Brain microvascular endothelial cell (primary cell): ENCODE data around the gene ACTG2.

ENCODE experiments used
- DNase-seq: peaks from one replicate; pipeline ENCODE4 v3.0.0-alpha.2; 2020
- H3K27ac ChIP-seq: fragments of 250-450 bp; sonication (Bioruptor Pico); 2 replicates; pipeline ENCODE4 v1.5.1; 2020; ENCODE audit warnings: mild to moderate bottlenecking, moderate library complexity
- H3K27me3 ChIP-seq: fragments of 250-450 bp; sonication (Bioruptor Pico); replicated peaks from 2 replicates; pipeline ENCODE4 v1.5.1; 2020; ENCODE audit warnings: mild to moderate bottlenecking
- H3K36me3 ChIP-seq: fragments of 250-450 bp; sonication (Bioruptor Pico); replicated peaks from 2 replicates; pipeline ENCODE4 v1.5.1; 2020; ENCODE audit warnings: mild to moderate bottlenecking
- H3K4me3 ChIP-seq: 2 replicates; pipeline ENCODE4 v1.5.1; 2011; ENCODE audit warnings: low read depth, mild to moderate bottlenecking, control low read depth, low read length, moderate library complexity
- CTCF ChIP-seq: IDR thresholded peaks from 2 replicates; pipeline ENCODE4 v1.5.1; 2011; ENCODE audit warnings: low read depth, mild to moderate bottlenecking, moderate library complexity, low read length, control low read depth, inconsistent platforms; ENCODE audit errors: missing control alignments
- in situ Hi-C: cut with HindIII; loops from 2 replicates; pipeline ENCODE4 v1.10.0; 2017; ENCODE audit warnings: low sequenced_read_pairs, low pct_ligation_motif_present

The ACTG2 gene

GRCh38 chr2:73855526-73855925 lies 37.3 kb upstream of the ACTG2 start:
- in situ Hi-C loops, result no loop called here
- Histone ChIP-seq H3K27me3 (no peaks in the 10 kb centered on the region), H3K27ac (no peak overlapping the region), H3K36me3 (peaks cover 18% of the 10 kb centered on the region), H3K4me3 (no peak overlapping the region)
- TF ChIP-seq CTCF, result no peak
- no peak for DNase-seq

- Histone ChIP-seq H3K36me3 (peaks cover 22% of the 10 kb centered on the region), H3K27ac (no peak overlapping the region), H3K4me3 (no peak overlapping the region), H3K27me3 (no peaks in the 10 kb centered on the region)
- DNase-seq, result peak; percentile 52
- in situ Hi-C loops, result no loop called here
- TF ChIP-seq CTCF, result no peak
Measured at GRCh38 chr2:73856214-73856613, 36.6 kb upstream of the ACTG2 start.

GRCh38 chr2:73859721-73860586 lies 32.9 kb upstream of the ACTG2 start:
- peak; percentile 89 for DNase-seq
- no peak for TF ChIP-seq CTCF

GRCh38 chr2:73862987-73863386 lies 29.8 kb upstream of the ACTG2 start:
- H3K27ac ChIP-seq, result no peak overlapping the region
- no peaks in the 10 kb centered on the region for H3K27me3 ChIP-seq
- TF ChIP-seq CTCF, result no peak
- H3K36me3 ChIP-seq, result peaks cover 24% of the 10 kb centered on the region
- no peak overlapping the region for H3K4me3 ChIP-seq
- no peak for DNase-seq
- in situ Hi-C loops, result no loop called here

More at GRCh38 chr2:73859721-73860586, 32.9 kb upstream of the ACTG2 start:
- no peaks in the 10 kb centered on the region for H3K27me3 ChIP-seq
- no peak overlapping the region for H3K4me3 ChIP-seq
- in situ Hi-C loops, result no loop called here
- no peak overlapping the region for H3K27ac ChIP-seq
- peaks cover 17% of the 10 kb centered on the region for H3K36me3 ChIP-seq

GRCh38 chr2:73868204-73868978 lies 24.4 kb upstream of the ACTG2 start:
- no peaks in the 10 kb centered on the region for H3K27me3 ChIP-seq
- DNase-seq, result no peak
- H3K36me3 ChIP-seq, result peaks cover 13% of the 10 kb centered on the region
- no peak for TF ChIP-seq CTCF
- H3K4me3 ChIP-seq, result no peak overlapping the region
- in situ Hi-C loops, result no loop called here
- H3K27ac ChIP-seq, result no peak overlapping the region
